ENCODE results near the gene PSMB2. TPM values are rescaled to one million over a fixed set of nuclear protein-coding genes. Genes with fewer than 3 reads are reported as not detected.

The PSMB2 gene
- total RNA-seq, 1 experiment from 2014 or later = 122 TPM

GRCh38 chr1:35592991-35593769, 48.1 kb downstream of the PSMB2 start:
- Histone ChIP-seq H3K4me1 (ENCODE audit: control insufficient read depth in 1 of 2, insufficient read depth in 2 of 2, low read length in 2 of 2) (no peaks in the 10 kb centered on the region), H3K36me3 (ENCODE audit: control insufficient read depth in 1 of 2, insufficient read depth in 2 of 2, low read length in 2 of 2) (peaks cover 0 to 15% of the 10 kb centered on the region in 2 experiments; a peak in 2 of 4 replicates), H3K4me2 (ENCODE audit: low read length) (no peak overlapping the region), H3K27me3 (ENCODE audit: insufficient read depth, low read length) (no peaks in the 10 kb centered on the region), H3K9me3 (ENCODE audit: control insufficient read depth in 1 of 2, insufficient read depth in 1 of 2, low read depth in 1 of 2, low read length in 2 of 2) (no peaks in the 10 kb centered on the region), H4K20me1 (ENCODE audit: insufficient read depth) (peaks cover 4% of the 10 kb centered on the region; the same call in 1 of the 2 replicates), H3K9me2 (ENCODE audit: insufficient read depth) (no peaks in the 10 kb centered on the region), H3K9ac (ENCODE audit: low read length) (no peak overlapping the region), H2AFZ (ENCODE audit: low read depth, low read length, poor library complexity, severe bottlenecking) (no peak overlapping the region), H3K27ac (ENCODE audit: low read depth, low read length) (no peak overlapping the region), H3K79me2 (ENCODE audit: insufficient read depth, low read length) (no peaks in the 10 kb centered on the region), H3K4me3 (replicated peaks in 1 of 2; ENCODE audit: low read depth in 1 of 2, low read length in 2 of 2) (no peak overlapping the region)
- ATAC-seq = no peak
- POLR2A ChIA-PET = no interaction called here
- CTCF ChIA-PET = interaction anchor here (1.2 kb wide), 1 partner anchor 29 kb away, joined by 4 read pairs; no protein-coding TSS in a partner anchor
- DNase-seq (ENCODE audit: low read depth, low spot score) = no peak
- intact Hi-C loops (cut with micrococcal nuclease) = no loop called here
- TF ChIP-seq CTCF (IDR thresholded peaks at IDR 0.05 in 2 of 3, conservative IDR thresholded peaks at IDR 0.05 in 1 of 3; ENCODE audit: borderline replicate concordance in 1 of 3, insufficient read depth in 1 of 3, low read depth in 2 of 3, low read length in 2 of 3) = no peak
- no peak for TF ChIP-seq TCF7L2 (IDR thresholded peaks at IDR 0.05; ENCODE audit: borderline replicate concordance, extremely low read depth, insufficient read depth, insufficient read length)
- TF ChIP-seq ATF3 (IDR thresholded peaks at IDR 0.05) = no peak
- TF ChIP-seq SRF (IDR thresholded peaks at IDR 0.05; ENCODE audit: low read depth) = no peak
- TF ChIP-seq CBX3 (IDR thresholded peaks at IDR 0.05; ENCODE audit: low read depth) = no peak
- no peak for TF ChIP-seq POLR2A (IDR thresholded peaks at IDR 0.05; ENCODE audit: borderline replicate concordance, extremely low read depth, insufficient read depth, insufficient read length)
- no peak for TF ChIP-seq REST (IDR thresholded peaks at IDR 0.05; ENCODE audit: low read depth)
- no peak for TF ChIP-seq CEBPB (IDR thresholded peaks at IDR 0.05; ENCODE audit: low read depth)
- no peak for TF ChIP-seq EGR1 (IDR thresholded peaks at IDR 0.05; ENCODE audit: low read depth)
- TF ChIP-seq ZBTB33 (IDR thresholded peaks at IDR 0.05; ENCODE audit: extremely low read depth, insufficient replicate concordance, low read length) = no peak
- TF ChIP-seq SP1 (IDR thresholded peaks at IDR 0.05; ENCODE audit: low read depth) = no peak
- no peak for TF ChIP-seq EZH2phosphoT487 (IDR thresholded peaks at IDR 0.05; ENCODE audit: borderline replicate concordance)
- no peak for TF ChIP-seq ELF1 (IDR thresholded peaks at IDR 0.05; ENCODE audit: borderline replicate concordance, low read depth)
- TF ChIP-seq EZH2 (IDR thresholded peaks at IDR 0.05) = no peak
- no peak for TF ChIP-seq MAX (IDR thresholded peaks at IDR 0.05)
- no peak for TF ChIP-seq RAD21 (IDR thresholded peaks at IDR 0.05; ENCODE audit: low read depth)
- TF ChIP-seq SIN3A (IDR thresholded peaks at IDR 0.05; ENCODE audit: low read depth) = no peak
- TF ChIP-seq FOSL1 (IDR thresholded peaks at IDR 0.05; ENCODE audit: low read depth) = no peak
- no peak for TF ChIP-seq ZFX (IDR thresholded peaks at IDR 0.05)
- BruUV-seq (replicated peaks) = no TSS peak
- RAD21 ChIA-PET (ENCODE audit: low non-redundant PET in 1 of 2, low total read pairs in 2 of 2, uncharacterized antibody in 2 of 2, unreplicated experiment in 2 of 2) = no interaction called here

Measured in HCT116 (cell line).